GM12874 (cell line): Measurements from ENCODE around the gene ZNF43.

Experiments used
- TF ChIP-seq, protein P1 (sequence below): IDR thresholded peaks from 2 replicates; pipeline ENCODE4 v1.5.1; 2011; ENCODE audit warnings: low read depth, mild to moderate bottlenecking, control low read depth, low read length, moderate library complexity; ENCODE audit not compliant: insufficient read depth

Gene ZNF43

GRCh38 chr19:21833733-21834132, 2.2 kb downstream of the ZNF43 start:
- TF ChIP-seq, protein P1, sequence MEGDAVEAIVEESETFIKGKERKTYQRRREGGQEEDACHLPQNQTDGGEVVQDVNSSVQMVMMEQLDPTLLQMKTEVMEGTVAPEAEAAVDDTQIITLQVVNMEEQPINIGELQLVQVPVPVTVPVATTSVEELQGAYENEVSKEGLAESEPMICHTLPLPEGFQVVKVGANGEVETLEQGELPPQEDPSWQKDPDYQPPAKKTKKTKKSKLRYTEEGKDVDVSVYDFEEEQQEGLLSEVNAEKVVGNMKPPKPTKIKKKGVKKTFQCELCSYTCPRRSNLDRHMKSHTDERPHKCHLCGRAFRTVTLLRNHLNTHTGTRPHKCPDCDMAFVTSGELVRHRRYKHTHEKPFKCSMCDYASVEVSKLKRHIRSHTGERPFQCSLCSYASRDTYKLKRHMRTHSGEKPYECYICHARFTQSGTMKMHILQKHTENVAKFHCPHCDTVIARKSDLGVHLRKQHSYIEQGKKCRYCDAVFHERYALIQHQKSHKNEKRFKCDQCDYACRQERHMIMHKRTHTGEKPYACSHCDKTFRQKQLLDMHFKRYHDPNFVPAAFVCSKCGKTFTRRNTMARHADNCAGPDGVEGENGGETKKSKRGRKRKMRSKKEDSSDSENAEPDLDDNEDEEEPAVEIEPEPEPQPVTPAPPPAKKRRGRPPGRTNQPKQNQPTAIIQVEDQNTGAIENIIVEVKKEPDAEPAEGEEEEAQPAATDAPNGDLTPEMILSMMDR: no peak

DNA sequence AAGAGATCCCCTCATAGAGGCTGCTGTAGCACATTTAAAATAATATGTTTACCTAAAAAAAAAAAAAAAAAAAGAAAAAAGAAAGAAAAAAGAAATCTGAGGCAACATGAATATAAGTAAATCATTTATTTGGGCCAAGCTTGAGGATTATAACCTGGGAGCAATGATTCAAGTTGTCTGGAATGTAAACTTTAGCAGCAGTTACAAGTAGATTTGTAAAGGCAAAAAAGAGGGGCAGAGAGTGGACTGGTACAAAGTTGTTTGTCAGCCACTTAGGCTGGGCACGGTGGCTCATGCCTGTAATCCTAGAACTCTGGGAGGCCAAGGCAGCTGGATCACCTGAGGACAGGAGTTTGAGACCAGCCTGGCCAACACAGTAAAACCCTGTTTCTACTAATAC, 11.3 kb downstream of the ZNF43 start:
- TF ChIP-seq, protein P1: no peak

- TF ChIP-seq, protein P1: no peak
These were observed 12.8 kb downstream of the ZNF43 start for GRCh38 chr19:21823224-21823623.

DNA sequence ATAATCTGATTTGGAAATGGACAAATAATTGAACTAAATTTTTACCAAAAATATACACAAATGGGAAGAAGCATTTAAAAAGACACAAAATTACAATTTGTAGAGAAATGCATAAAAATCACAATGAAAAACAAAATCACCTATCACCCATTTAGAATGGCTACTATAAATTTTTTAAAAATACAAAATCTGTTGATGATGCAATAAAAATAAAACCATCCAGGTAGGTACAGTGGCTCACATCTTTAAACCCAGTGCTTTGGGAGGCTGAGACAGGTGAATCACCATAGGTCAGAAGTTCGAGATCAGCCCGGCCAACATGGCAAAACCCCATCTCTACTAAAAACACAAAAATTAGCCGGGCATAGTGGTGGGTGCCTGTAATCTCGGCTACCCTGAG, 23.5 kb downstream of the ZNF43 start:
- TF ChIP-seq, protein P1: no peak

GRCh38 chr19:21789466-21790085, 46.4 kb downstream of the ZNF43 start:
- TF ChIP-seq, protein P1: no peak

DNA sequence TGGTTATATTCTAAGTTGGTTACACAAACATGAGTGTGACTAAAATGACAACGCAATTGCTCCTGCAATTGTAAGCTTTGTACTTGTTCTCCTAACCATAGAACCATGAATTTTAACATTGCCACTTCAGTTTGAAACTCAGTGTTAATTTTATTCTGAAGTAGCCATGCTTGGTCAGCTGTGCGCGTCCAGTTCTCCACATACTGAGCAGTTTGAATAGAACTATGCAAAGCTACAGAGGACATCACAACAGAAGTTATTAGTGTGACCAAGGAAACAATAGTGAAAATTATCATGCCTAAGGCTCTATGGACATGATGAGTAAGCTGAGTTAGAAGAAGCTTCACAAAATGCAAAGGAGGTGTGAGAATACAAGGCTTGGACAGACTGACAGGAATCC, 49.0 kb downstream of the ZNF43 start:
- TF ChIP-seq, protein P1: no peak

DNA sequence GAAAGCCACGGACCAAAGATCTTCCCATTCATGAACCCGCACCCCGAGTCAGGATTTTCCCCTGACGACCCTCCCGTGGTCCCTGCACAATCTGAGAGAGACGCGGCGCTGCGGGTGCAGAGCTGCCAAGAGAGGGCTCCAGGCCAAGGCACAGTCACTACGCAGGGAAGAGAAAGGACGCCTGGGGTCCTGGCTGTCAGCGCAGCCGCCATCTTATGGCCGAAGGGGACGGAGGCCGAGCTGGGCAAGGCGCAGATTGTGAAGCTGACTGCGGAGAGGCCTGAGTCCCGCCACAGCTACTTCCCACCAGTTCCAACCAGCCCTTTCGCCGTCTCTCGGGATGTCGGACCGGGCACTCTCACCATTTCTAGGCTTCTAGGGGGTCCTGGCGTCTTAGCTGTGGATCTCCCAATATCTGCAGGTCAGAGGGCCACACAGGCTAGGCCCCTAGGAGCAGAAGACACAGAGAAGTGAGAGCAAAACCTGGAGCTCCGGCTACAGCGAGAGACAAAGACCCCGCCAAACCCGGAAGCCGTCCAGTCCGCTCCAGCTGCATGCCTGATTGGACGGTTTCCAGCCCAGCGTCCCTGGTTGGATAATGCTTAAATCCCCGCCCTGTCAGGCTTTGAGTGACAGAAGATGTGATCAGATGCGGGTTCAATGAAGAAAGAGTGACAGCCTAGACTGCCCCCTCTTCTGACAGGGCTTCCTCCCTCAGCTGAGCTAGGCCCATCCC, 68.7 kb downstream of the ZNF43 start, which contains the start of gene ZNF100:
TSS of gene ZNF100 (minus strand) at position 515 of the 736 bp plus-strand sequence. CDS start at position 365, 150 bp downstream.
- TF ChIP-seq, protein P1: no peak
